ENCODE data around the gene ZACN. TPM values are rescaled to one million over a fixed set of nuclear protein-coding genes. Genes with fewer than 3 reads are reported as not detected.
A peak's percentile ranks its signal among the peaks of the same experiment; 100 is the strongest.

Gene ZACN
- total RNA-seq (under 1 TPM in 1 of 4 donors, not detected in 3; 0.08 TPM), polyA plus RNA-seq (1 to 10 TPM in 2 of 3 donors, under 1 TPM in 1; 0.98 to 1.6 (median 1.4) TPM)
- long read RNA-seq, donor 1 = 0 reads
- long read RNA-seq, donor 2, partial matches to known transcripts = 1 of 1 reads
- long read RNA-seq, donor 2, other reads (novel, unspliced or antisense) = 0 of 1 reads

- Histone ChIP-seq H3K4me3 (no peak within 1 kb of the TSS), H3K9me3 (no peaks in the 10 kb centered on the region), H3K27ac (no peak within 1 kb of the TSS), H3K36me3 (ENCODE audit: insufficient read depth in 1 of 2, low read depth in 1 of 2) (peaks cover 0 to 18% of the 10 kb centered on the region in 2 donors), H3K4me1 (peaks cover 28% of the 10 kb centered on the region), H3K27me3 (ENCODE audit: insufficient read depth in 3 of 3, low read length in 2 of 3) (peaks cover 0 to 53% (median 36%) of the 10 kb centered on the region in 3 donors)
- TF ChIP-seq CTCF (IDR thresholded peaks at IDR 0.05) = no peak
- no peak for ATAC-seq
- no peak for DNase-seq
- intact Hi-C loops (cut with DNase I) = no loop called here
- 43 to 51% (median 44%) methylated on average over 17 of the region's 17 CpGs for WGBS, 3 donors
Measured at GRCh38 chr17:76078860-76079534, at the start of gene ZACN. Gene ZACN (plus strand): TSS chr17:76079182. CDS start chr17:76079265, 83 bp downstream.

GRCh38 chr17:76032073-76032779, 46.8 kb upstream of the ZACN start:
- peak in 1 of 2 donors; percentile 9 for DNase-seq
- H3K27ac ChIP-seq = no peak overlapping the region
- WGBS, 3 donors = 68 to 72% (median 70%) methylated on average over 19 to 20 of the region's 20 CpGs

GRCh38 chr17:76032780-76033108, 46.2 kb upstream of the ZACN start:
- 85 to 94% (median 90%) methylated on average over 5 of the region's 5 CpGs for WGBS, 3 donors
- no peak overlapping the region for H3K4me3 ChIP-seq
- H3K9me3 ChIP-seq = no peaks in the 10 kb centered on the region
- peaks cover 0 to 7% of the 10 kb centered on the region in 2 donors for H3K36me3 ChIP-seq (ENCODE audit: insufficient read depth in 1 of 2, low read depth in 1 of 2)
- ATAC-seq (no peak), DNase-seq (peak in 1 of 2 donors; percentile 9)
- TF ChIP-seq CTCF (IDR thresholded peaks at IDR 0.05) = no peak
- intact Hi-C loops (cut with DNase I) = no loop called here
- no peaks in the 10 kb centered on the region for H3K4me1 ChIP-seq
- H3K27ac ChIP-seq = no peak overlapping the region
- H3K27me3 ChIP-seq (ENCODE audit: insufficient read depth in 3 of 3, low read length in 2 of 3) = no peaks in the 10 kb centered on the region

More at GRCh38 chr17:76032073-76032779, 46.8 kb upstream of the ZACN start:
- peak in 2 of 4 donors; percentile 27 to 30 for ATAC-seq
- H3K27me3 ChIP-seq (ENCODE audit: insufficient read depth in 3 of 3, low read length in 2 of 3) = peaks cover 0 to 1% (median 0%) of the 10 kb centered on the region in 3 donors
- H3K9me3 ChIP-seq = no peaks in the 10 kb centered on the region
- no peak overlapping the region for H3K4me3 ChIP-seq
- intact Hi-C loops (cut with DNase I) = no loop called here
- H3K36me3 ChIP-seq (ENCODE audit: insufficient read depth in 1 of 2, low read depth in 1 of 2) = peaks cover 0 to 2% of the 10 kb centered on the region in 2 donors
- H3K4me1 ChIP-seq = no peaks in the 10 kb centered on the region
- no peak for TF ChIP-seq CTCF (IDR thresholded peaks at IDR 0.05)

- WGBS, 3 donors = 94 to 95% (median 94%) methylated on average over 6 of the region's 6 CpGs
- Histone ChIP-seq H3K36me3 (ENCODE audit: insufficient read depth in 1 of 2, low read depth in 1 of 2) (peaks cover 0 to 11% of the 10 kb centered on the region in 2 donors), H3K4me1 (no peaks in the 10 kb centered on the region), H3K4me3 (no peak overlapping the region), H3K27ac (no peak overlapping the region), H3K27me3 (ENCODE audit: insufficient read depth in 3 of 3, low read length in 2 of 3) (no peaks in the 10 kb centered on the region), H3K9me3 (no peaks in the 10 kb centered on the region)
- DNase-seq (no peak), ATAC-seq (no peak)
- intact Hi-C loops (cut with DNase I) = no loop called here
- no peak for TF ChIP-seq CTCF (IDR thresholded peaks at IDR 0.05)
Measured at GRCh38 chr17:76033139-76033538, 45.8 kb upstream of the ZACN start.
